Neuronal stem cell (in vitro differentiated cells): ENCODE data around the gene CD48.

Source experiments
- DNase-seq: peaks from one replicate; pipeline ENCODE4 v3.0.0-alpha.2; 2013; ENCODE audit warnings: low spot score
- H2AFZ ChIP-seq: one replicate; pipeline ENCODE4 v1.6.1; 2013; ENCODE audit warnings: mild to moderate bottlenecking, low read length, inconsistent platforms
- H2AK5ac ChIP-seq: 2 replicates; pipeline ENCODE4 v1.6.1; 2013; ENCODE audit warnings: low read depth, mild to moderate bottlenecking, inconsistent platforms, low read length, moderate library complexity, mixed read lengths
- H2BK120ac ChIP-seq: 2 replicates; pipeline ENCODE4 v1.6.1; 2013; ENCODE audit warnings: low read depth, mild to moderate bottlenecking, inconsistent platforms, low read length, moderate library complexity, mixed read lengths
- H2BK12ac ChIP-seq: one replicate; pipeline ENCODE4 v1.6.1; 2013; ENCODE audit warnings: low read length, inconsistent platforms
- H2BK15ac ChIP-seq: 2 replicates; pipeline ENCODE4 v1.6.1; 2013; ENCODE audit warnings: mild to moderate bottlenecking, low read length, inconsistent platforms, mixed read lengths
- H2BK5ac ChIP-seq: one replicate; pipeline ENCODE4 v1.6.1; 2013; ENCODE audit warnings: inconsistent platforms, mild to moderate bottlenecking, low read length, moderate library complexity
- H3K14ac ChIP-seq: one replicate; pipeline ENCODE4 v1.6.1; 2013; ENCODE audit warnings: low read length, inconsistent platforms
- H3K18ac ChIP-seq: 2 replicates; pipeline ENCODE4 v1.6.1; 2013; ENCODE audit warnings: low read length, inconsistent platforms
- H3K23ac ChIP-seq: 2 replicates; pipeline ENCODE4 v1.6.1; 2013; ENCODE audit warnings: low read depth, mild to moderate bottlenecking, mixed read lengths, low read length, inconsistent platforms; ENCODE audit not compliant: poor library complexity
- H3K27ac ChIP-seq: replicated peaks from 3 replicates; pipeline ENCODE4 v1.5.1; 2013; ENCODE audit warnings: low read length, inconsistent platforms
- H3K27me3 ChIP-seq, 3 experiments: 2 replicates each; pipeline ENCODE4 v1.6.1; 2013; ENCODE audit warnings: low read length in 3 of 3, mild to moderate bottlenecking in 2 of 3, inconsistent platforms in 1 of 3, low read depth in 1 of 3, mixed read lengths in 1 of 3, moderate library complexity in 1 of 3; ENCODE audit not compliant: control insufficient read depth in 3 of 3, insufficient read depth in 3 of 3
- H3K36me3 ChIP-seq, 2 donors: replicated peaks in 1 of 2; 2 replicates each; pipeline ENCODE4 v1.6.1; 2013; ENCODE audit warnings: low read length in 2 of 2; ENCODE audit not compliant: control insufficient read depth in 2 of 2, insufficient read depth in 2 of 2
- H3K4ac ChIP-seq: 2 replicates; pipeline ENCODE4 v1.6.1; 2013; ENCODE audit warnings: inconsistent platforms, mild to moderate bottlenecking, low read length, moderate library complexity
- H3K4me1 ChIP-seq, 2 donors: 1 replicate in 1 of 2; 2 replicates in 1 of 2; pipeline ENCODE4 v1.6.1; 2013; ENCODE audit warnings: low read length in 2 of 2, low read depth in 1 of 2; ENCODE audit not compliant: control insufficient read depth in 2 of 2, insufficient read depth in 1 of 2
- H3K4me2 ChIP-seq: one replicate; pipeline ENCODE4 v1.6.1; 2013; ENCODE audit warnings: mild to moderate bottlenecking, low read length, inconsistent platforms; ENCODE audit not compliant: insufficient read depth, poor library complexity, severe bottlenecking
- H3K4me3 ChIP-seq, 2 donors: 2 replicates each; pipeline ENCODE4 v1.5.1; 2013; ENCODE audit warnings: low read length in 2 of 2, mild to moderate bottlenecking in 2 of 2, inconsistent platforms in 1 of 2, moderate library complexity in 1 of 2
- H3K79me1 ChIP-seq: one replicate; pipeline ENCODE4 v1.6.1; 2013; ENCODE audit warnings: low read depth, mild to moderate bottlenecking, inconsistent platforms, low read length, moderate library complexity
- H3K9ac ChIP-seq: one replicate; pipeline ENCODE4 v1.6.1; 2013; ENCODE audit warnings: mild to moderate bottlenecking, low read depth, low read length, inconsistent platforms; ENCODE audit not compliant: poor library complexity
- H3K9me3 ChIP-seq, 2 donors: replicated peaks in 1 of 2; 2 replicates each; pipeline versions ENCODE3 to v1.6.1; 2013; ENCODE audit warnings: low read length in 2 of 2, mild to moderate bottlenecking in 2 of 2, inconsistent platforms in 1 of 2, low read depth in 1 of 2, mixed read lengths in 1 of 2, moderate library complexity in 1 of 2; ENCODE audit not compliant: control insufficient read depth in 2 of 2, insufficient read depth in 1 of 2
- H4K8ac ChIP-seq: one replicate; pipeline ENCODE4 v1.6.1; 2013; ENCODE audit warnings: low read depth, mild to moderate bottlenecking, inconsistent platforms, low read length, moderate library complexity
- H4K91ac ChIP-seq: one replicate; pipeline ENCODE4 v1.6.1; 2013; ENCODE audit warnings: low read length, low read depth, mild to moderate bottlenecking, inconsistent platforms; ENCODE audit not compliant: poor library complexity
- WGBS, 2 donors: extraction: QIAGEN DNeasy Blood & Tissue Kit; methylation state at CpG; one replicate each; pipeline ENCODE4 v1.1.7; 2013; ENCODE audit warnings: missing lambda C conversion rate in 2 of 2, mixed read lengths in 1 of 2; ENCODE audit not compliant: insufficient read length in 2 of 2, insufficient replicate concordance in 1 of 2; ENCODE audit errors: extremely low coverage in 2 of 2; 5-methylcytosine and 5-hydroxymethylcytosine counted together

Gene CD48

GRCh38 chr1:160724465-160725242 is 13.0 kb upstream of the CD48 start:
- H2BK5ac ChIP-seq, result no peak overlapping the region
- no peak overlapping the region for H4K91ac ChIP-seq
- H3K18ac ChIP-seq, result no peak overlapping the region
- H3K4ac ChIP-seq, result no peak overlapping the region
- H3K4me3 ChIP-seq, result no peak overlapping the region
- DNase-seq, result no peak
- no peak overlapping the region for H3K27ac ChIP-seq
- H4K8ac ChIP-seq, result no peak overlapping the region
- no peak overlapping the region for H2BK15ac ChIP-seq
- H3K27me3 ChIP-seq, result peaks cover 0 to 4% (median 0%) of the 10 kb centered on the region in 3 experiments
- no peaks in the 10 kb centered on the region for H3K79me1 ChIP-seq
- no peak overlapping the region for H2AFZ ChIP-seq
- H3K36me3 ChIP-seq, result no peaks in the 10 kb centered on the region
- no peak overlapping the region for H3K23ac ChIP-seq
- no peaks in the 10 kb centered on the region for H3K9me3 ChIP-seq
- H3K9ac ChIP-seq, result no peak overlapping the region
- H2BK120ac ChIP-seq, result no peak overlapping the region
- H3K4me1 ChIP-seq, result peaks cover 0 to 2% of the 10 kb centered on the region in 2 donors
- H3K14ac ChIP-seq, result no peak overlapping the region
- no CpG with 5 or more reads among the region's 11 CpGs for WGBS, 2 donors
- H2AK5ac ChIP-seq, result no peak overlapping the region
- no peak overlapping the region for H2BK12ac ChIP-seq
- no peak overlapping the region for H3K4me2 ChIP-seq

DNA sequence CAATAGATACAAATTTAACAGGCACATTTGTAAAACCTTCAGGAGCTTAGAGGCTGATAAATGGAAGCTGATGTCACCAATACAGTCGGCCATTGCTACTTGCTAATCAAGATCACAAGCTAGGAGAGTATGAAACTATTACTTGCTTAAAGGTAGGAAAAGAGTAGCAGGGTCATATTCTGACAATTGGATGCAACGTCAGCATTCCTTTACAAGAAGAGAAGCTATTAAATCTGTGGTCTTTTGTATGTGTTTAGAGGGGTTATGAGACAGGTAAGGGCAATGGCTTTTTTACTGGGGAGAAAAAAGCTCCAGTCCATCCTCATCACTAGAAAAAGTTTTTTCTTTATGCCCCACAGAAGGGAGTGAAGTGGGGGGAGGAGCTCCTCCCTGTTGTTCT is 11.7 kb upstream of the CD48 start:
- no peak overlapping the region for H2BK120ac ChIP-seq
- no peak overlapping the region for H3K9ac ChIP-seq
- no peaks in the 10 kb centered on the region for H3K79me1 ChIP-seq
- H3K27me3 ChIP-seq, result peaks cover 0 to 4% (median 0%) of the 10 kb centered on the region in 3 experiments
- H3K4me2 ChIP-seq, result no peak overlapping the region
- H3K14ac ChIP-seq, result no peak overlapping the region
- peaks cover 0 to 2% of the 10 kb centered on the region in 2 donors for H3K4me1 ChIP-seq
- no peak overlapping the region for H3K4me3 ChIP-seq
- H3K27ac ChIP-seq, result no peak overlapping the region
- H2BK12ac ChIP-seq, result no peak overlapping the region
- no peaks in the 10 kb centered on the region for H3K36me3 ChIP-seq
- no peak overlapping the region for H2BK5ac ChIP-seq
- no peak for DNase-seq
- H2AK5ac ChIP-seq, result no peak overlapping the region
- no CpG with 5 or more reads among the region's 2 CpGs for WGBS, 2 donors
- no peak overlapping the region for H2AFZ ChIP-seq
- H3K23ac ChIP-seq, result no peak overlapping the region
- H3K9me3 ChIP-seq, result no peaks in the 10 kb centered on the region
- no peak overlapping the region for H3K18ac ChIP-seq
- no peak overlapping the region for H4K91ac ChIP-seq
- H2BK15ac ChIP-seq, result no peak overlapping the region
- H3K4ac ChIP-seq, result no peak overlapping the region
- no peak overlapping the region for H4K8ac ChIP-seq

- Histone ChIP-seq H3K27ac (no peak overlapping the region), H2BK120ac (no peak overlapping the region), H3K23ac (no peak overlapping the region), H3K18ac (no peak overlapping the region), H2BK12ac (no peak overlapping the region), H3K4me2 (no peak overlapping the region), H3K4me3 (no peak overlapping the region), H3K36me3 (no peaks in the 10 kb centered on the region), H3K4ac (no peak overlapping the region), H3K27me3 (peaks cover 0 to 4% (median 0%) of the 10 kb centered on the region in 3 experiments), H2AFZ (no peak overlapping the region), H3K79me1 (no peaks in the 10 kb centered on the region), H3K14ac (no peak overlapping the region), H4K91ac (no peak overlapping the region), H3K4me1 (peaks cover 0 to 2% of the 10 kb centered on the region in 2 donors), H3K9ac (no peak overlapping the region), H4K8ac (no peak overlapping the region), H2BK15ac (no peak overlapping the region), H2AK5ac (no peak overlapping the region), H2BK5ac (no peak overlapping the region), H3K9me3 (no peaks in the 10 kb centered on the region)
- DNase-seq, result no peak
- no CpG with 5 or more reads among the region's 10 CpGs for WGBS, 2 donors
Observed at GRCh38 chr1:160722726-160723125, 11.1 kb upstream of the CD48 start.

GRCh38 chr1:160721473-160721872 is 9.9 kb upstream of the CD48 start:
- no peak overlapping the region for H2AK5ac ChIP-seq
- no peak overlapping the region for H3K27ac ChIP-seq
- H3K4me2 ChIP-seq, result no peak overlapping the region
- H3K18ac ChIP-seq, result no peak overlapping the region
- no peak overlapping the region for H2BK12ac ChIP-seq
- no peaks in the 10 kb centered on the region for H3K79me1 ChIP-seq
- H3K14ac ChIP-seq, result no peak overlapping the region
- no peak for DNase-seq
- H3K4me1 ChIP-seq, result peaks cover 0 to 2% of the 10 kb centered on the region in 2 donors
- H3K23ac ChIP-seq, result no peak overlapping the region
- H2AFZ ChIP-seq, result no peak overlapping the region
- no peak overlapping the region for H4K91ac ChIP-seq
- H2BK15ac ChIP-seq, result no peak overlapping the region
- H3K9ac ChIP-seq, result no peak overlapping the region
- H4K8ac ChIP-seq, result no peak overlapping the region
- no peak overlapping the region for H3K4me3 ChIP-seq
- no peaks in the 10 kb centered on the region for H3K36me3 ChIP-seq
- H3K4ac ChIP-seq, result no peak overlapping the region
- H2BK5ac ChIP-seq, result no peak overlapping the region
- H2BK120ac ChIP-seq, result no peak overlapping the region
- peaks cover 0 to 9% (median 0%) of the 10 kb centered on the region in 3 experiments for H3K27me3 ChIP-seq
- H3K9me3 ChIP-seq, result no peaks in the 10 kb centered on the region
